GM19099 (cell line): ENCODE results near the gene LDLRAD1.

Experiments used
- POLR2A ChIP-seq: IDR thresholded peaks from 3 replicates; pipeline ENCODE4 v1.6.1; 2011; ENCODE audit warnings: low read depth; ENCODE audit not compliant: insufficient read length; ENCODE audit errors: extremely low read depth

Gene LDLRAD1

DNA sequence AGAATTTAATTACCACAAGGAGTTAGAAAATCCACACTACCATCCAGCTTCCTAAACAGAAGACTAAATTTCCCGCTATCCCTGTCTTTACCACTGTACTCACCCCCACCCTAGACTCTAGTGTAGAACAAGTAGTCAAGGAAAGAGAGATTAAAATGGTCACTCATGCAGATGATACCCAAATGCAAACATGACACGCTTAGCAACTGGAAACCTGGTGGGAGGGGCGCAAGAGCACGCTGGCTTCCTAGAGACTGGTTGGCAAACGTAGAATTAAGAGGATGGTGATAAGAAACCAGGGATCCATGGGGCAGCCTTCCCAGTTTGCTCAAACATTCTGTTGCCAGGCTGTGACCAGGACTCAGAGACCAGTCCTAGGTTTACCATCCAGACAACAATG lies 9.9 kb upstream of the LDLRAD1 start:
- TF ChIP-seq POLR2A: no peak

- no peak for TF ChIP-seq POLR2A
Observed at GRCh38 chr1:54024358-54024757, 6.4 kb upstream of the LDLRAD1 start.

- no peak for TF ChIP-seq POLR2A
Observed at GRCh38 chr1:54018635-54019034, 649 bp upstream of the LDLRAD1 start.

GRCh38 chr1:54016343-54017282 lies 1.4 kb downstream of the LDLRAD1 start:
- no peak for TF ChIP-seq POLR2A

DNA sequence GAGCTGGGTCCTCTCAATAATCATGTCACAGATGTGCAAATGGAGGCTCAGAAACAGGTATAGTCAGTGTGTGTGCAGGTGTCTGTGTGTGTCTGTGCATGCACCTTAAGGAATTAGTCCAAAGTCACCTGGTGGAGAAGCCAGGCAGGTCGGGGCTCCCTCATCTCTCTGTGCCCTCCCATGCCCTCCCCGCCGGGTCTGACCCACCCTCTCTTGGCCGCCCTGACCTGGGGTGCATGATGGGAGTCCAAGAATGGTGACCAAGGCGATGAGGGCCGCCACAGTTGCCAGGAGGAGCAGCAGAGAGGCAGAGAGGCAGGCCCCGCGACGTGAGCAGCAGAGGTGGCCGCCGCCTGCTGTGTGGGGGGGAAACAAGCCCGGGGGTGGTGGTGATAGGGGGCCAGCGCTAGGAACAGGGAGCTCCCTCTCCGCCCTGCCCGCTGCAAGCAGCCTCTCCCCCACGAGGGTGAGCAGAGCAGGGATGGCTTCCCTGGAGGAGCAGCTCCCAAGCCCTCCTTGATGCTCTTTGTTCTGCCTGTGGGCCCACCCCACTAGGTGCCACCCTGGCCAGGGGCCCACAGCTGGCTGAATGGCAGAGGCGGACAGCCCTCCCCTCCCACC lies 3.9 kb downstream of the LDLRAD1 start:
- no peak for TF ChIP-seq POLR2A

DNA sequence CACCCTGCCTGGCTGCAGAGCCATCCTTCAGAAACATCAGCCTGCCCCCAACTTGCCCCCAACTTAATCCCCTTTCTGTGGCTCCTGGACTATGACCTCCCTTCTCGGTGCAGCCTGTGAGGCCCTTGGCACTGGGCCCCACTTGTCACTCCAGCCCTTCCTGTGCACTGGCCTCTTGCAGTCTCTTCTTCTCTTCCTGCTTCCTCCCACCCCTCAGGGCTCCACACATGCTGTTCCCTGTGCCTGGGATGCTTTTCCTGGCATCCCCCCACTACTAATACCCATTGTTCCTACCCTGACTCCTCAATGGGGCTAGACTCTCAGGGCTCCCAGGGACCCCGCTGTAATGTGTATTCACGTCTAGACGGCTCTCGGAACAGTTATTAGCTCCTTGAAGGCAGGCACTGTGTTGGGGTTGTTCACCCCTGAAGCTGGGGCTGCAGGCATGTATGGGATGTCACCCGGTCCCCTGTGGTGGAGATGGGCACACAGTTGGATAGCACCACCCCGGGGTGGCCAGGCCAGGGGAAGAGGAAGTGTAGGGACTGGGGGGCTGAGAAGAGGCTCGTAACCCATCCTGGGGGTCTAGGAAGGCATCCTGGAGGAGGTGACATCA lies 4.5 kb downstream of the LDLRAD1 start:
- TF ChIP-seq POLR2A: no peak

- TF ChIP-seq POLR2A: no peak
Observed at GRCh38 chr1:54012863-54013262, 5.1 kb downstream of the LDLRAD1 start.

- no peak for TF ChIP-seq POLR2A
Observed at GRCh38 chr1:54012008-54012325, 6.0 kb downstream of the LDLRAD1 start.

- no peak for TF ChIP-seq POLR2A
Observed at GRCh38 chr1:54011316-54012007, 6.5 kb downstream of the LDLRAD1 start.

GRCh38 chr1:54010415-54011117 lies 7.4 kb downstream of the LDLRAD1 start:
- no peak for TF ChIP-seq POLR2A

DNA sequence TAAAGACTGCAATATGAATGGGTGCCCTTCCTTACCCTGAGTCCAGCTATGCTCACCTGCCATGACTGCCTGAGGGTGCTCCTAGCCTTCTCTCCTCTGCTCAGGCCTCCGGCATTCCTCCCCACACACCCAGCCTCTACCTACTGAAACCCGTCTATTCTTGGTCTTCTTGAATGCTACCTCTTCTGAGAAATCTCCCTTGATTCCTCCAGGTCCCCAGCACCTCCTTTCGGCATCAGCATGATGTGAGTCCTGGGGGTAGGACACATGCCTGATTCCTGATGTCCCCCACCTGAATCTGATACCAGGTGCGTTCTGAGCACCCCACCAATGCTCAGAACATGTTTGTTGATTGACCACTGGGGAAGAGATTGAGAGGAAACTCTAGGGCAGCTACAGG lies 8.6 kb downstream of the LDLRAD1 start:
- TF ChIP-seq POLR2A: no peak

DNA sequence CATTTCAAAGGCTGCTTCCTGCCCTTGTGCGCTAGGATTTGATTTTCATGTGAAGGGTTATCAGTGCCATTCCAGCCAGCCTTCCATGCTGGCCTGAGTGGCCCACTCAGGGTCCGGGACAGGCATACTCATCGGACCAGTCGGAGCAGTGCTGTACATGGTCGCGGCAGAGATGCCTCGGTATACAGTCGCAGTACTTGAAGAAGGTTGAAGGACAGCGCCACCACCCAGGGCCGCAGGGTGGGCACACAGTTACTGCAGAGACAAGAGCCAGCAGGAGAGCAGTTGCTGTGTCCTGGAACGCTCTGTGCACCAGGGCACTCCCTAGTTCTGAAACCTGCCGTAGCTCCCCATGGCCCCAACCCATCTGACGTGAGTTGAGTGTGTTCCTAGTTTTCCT lies 9.1 kb downstream of the LDLRAD1 start:
- no peak for TF ChIP-seq POLR2A

DNA sequence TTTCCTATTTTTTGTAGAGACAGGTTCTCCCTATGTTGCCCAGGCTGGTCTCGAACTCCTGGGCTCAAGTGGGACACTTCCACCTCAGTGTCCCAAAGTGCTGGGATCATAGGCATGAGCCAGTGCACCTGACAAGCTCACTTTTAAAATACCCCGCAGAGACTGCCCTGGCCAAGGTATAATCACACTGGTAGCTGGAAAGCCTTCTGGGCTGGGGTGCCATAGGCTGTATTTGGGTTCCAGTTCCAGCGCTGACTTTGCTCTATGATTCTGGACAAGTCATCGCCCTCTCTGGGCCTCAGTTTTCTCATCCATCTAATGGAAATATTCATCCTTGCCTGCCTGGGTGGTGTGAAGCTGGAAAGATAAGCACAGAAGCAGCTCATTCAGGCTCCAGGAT lies 10.4 kb downstream of the LDLRAD1 start:
- no peak for TF ChIP-seq POLR2A

- no peak for TF ChIP-seq POLR2A
Observed at GRCh38 chr1:54006508-54006907, 11.5 kb downstream of the LDLRAD1 start.
